GM12873 (cell line): ENCODE results near the gene NGLY1.

Source experiments
- CTCF ChIP-seq: IDR thresholded peaks from 2 replicates; pipeline ENCODE4 v1.5.1; 2012; ENCODE audit warnings: low read depth, mild to moderate bottlenecking, moderate library complexity, low read length, control low read depth; ENCODE audit not compliant: insufficient read depth; ENCODE audit errors: missing control alignments

The NGLY1 gene

GRCh38 chr3:25725810-25726209 lies 57.4 kb downstream of the NGLY1 start:
- no peak for TF ChIP-seq CTCF

GRCh38 chr3:25724948-25725645 lies 58.1 kb downstream of the NGLY1 start:
- no peak for TF ChIP-seq CTCF

- no peak for TF ChIP-seq CTCF
Observed at GRCh38 chr3:25723802-25724201, 59.4 kb downstream of the NGLY1 start.

- no peak for TF ChIP-seq CTCF
Observed at GRCh38 chr3:25719321-25719720, 63.9 kb downstream of the NGLY1 start.

GRCh38 chr3:25713341-25713985 lies 69.8 kb downstream of the NGLY1 start:
- no peak for TF ChIP-seq CTCF

- TF ChIP-seq CTCF = no peak
Observed at GRCh38 chr3:25711090-25711489, 72.2 kb downstream of the NGLY1 start.

GRCh38 chr3:25708036-25708435 lies 75.2 kb downstream of the NGLY1 start:
- no peak for TF ChIP-seq CTCF
